CD4-positive, alpha-beta T cell (primary cell): ENCODE data around the gene JUN. TPM values are rescaled to one million over a fixed set of nuclear protein-coding genes. Genes with fewer than 3 reads are reported as not detected.
A peak's percentile ranks its signal among the peaks of the same experiment; 100 is the strongest.

Experiments
- ATAC-seq: fragments of 200-7000 bp; cut with Tn5 transposase; one replicate; pipeline ENCODE4 v1.10.0; 2022; ENCODE audit warnings: mild to moderate bottlenecking; ENCODE audit not compliant: poor library complexity
- CTCF ChIA-PET: fragments of 350-600 bp; sonication (Branson Sonifier 250); formaldehyde crosslinking; loops from one replicate; lab custom pipeline; 2021; ENCODE audit warnings: antibody characterized with exemption, inconsistent platforms; lab: Charles Lee
- POLR2A ChIA-PET: fragments of 350-600 bp; sonication (Branson Sonifier 250); formaldehyde crosslinking; loops from one replicate; lab custom pipeline; 2021; ENCODE audit warnings: antibody characterized with exemption, inconsistent platforms; lab: Charles Lee
- DNase-seq, 14 experiments: peaks; one replicate each; pipeline ENCODE4 v3.0.0-alpha.2; 2013 to 2020; ENCODE audit warnings: mixed read lengths in 2 of 14
- H3K27ac ChIP-seq, 2 donors: one replicate each; pipeline versions ENCODE4 v1.5.1 to v1.7.0; 2013; ENCODE audit warnings: low read length in 2 of 2, low read depth in 1 of 2, mild to moderate bottlenecking in 1 of 2
- H3K27me3 ChIP-seq, 2 experiments: 1 replicate in 1 of 2; 2 replicates in 1 of 2; pipeline versions ENCODE4 v1.6.1 to v1.7.0; 2013; ENCODE audit warnings: low read length in 2 of 2, control low read depth in 1 of 2, mild to moderate bottlenecking in 1 of 2, moderate library complexity in 1 of 2; ENCODE audit not compliant: insufficient read depth in 2 of 2, control insufficient read depth in 1 of 2
- H3K36me3 ChIP-seq: one replicate; pipeline ENCODE4 v1.6.1; 2013; ENCODE audit warnings: low read length, control low read depth; ENCODE audit not compliant: insufficient read depth
- H3K4me1 ChIP-seq: one replicate; pipeline ENCODE4 v1.6.1; 2013; ENCODE audit warnings: low read length, control low read depth; ENCODE audit not compliant: insufficient read depth
- H3K4me3 ChIP-seq: one replicate; pipeline ENCODE4 v1.5.1; 2013; ENCODE audit warnings: mild to moderate bottlenecking, low read length, moderate library complexity
- H3K9me3 ChIP-seq, 2 experiments: 1 replicate in 1 of 2; 2 replicates in 1 of 2; pipeline versions ENCODE4 v1.6.1 to v1.7.0; 2013; ENCODE audit warnings: low read length in 2 of 2, mild to moderate bottlenecking in 2 of 2, control low read depth in 1 of 2, moderate library complexity in 1 of 2; ENCODE audit not compliant: control insufficient read depth in 1 of 2, insufficient read depth in 1 of 2
- H3K27ac Mint-ChIP-seq: one replicate; pipeline ENCODE4 v1.8.0; 2020; ENCODE audit warnings: mixed read lengths
- H3K27me3 Mint-ChIP-seq: one replicate; pipeline ENCODE4 v1.8.0; 2021; ENCODE audit warnings: mixed read lengths
- H3K36me3 Mint-ChIP-seq: one replicate; pipeline ENCODE4 v1.8.0; 2021; ENCODE audit warnings: low read depth, mixed read lengths
- H3K4me1 Mint-ChIP-seq: one replicate; pipeline ENCODE4 v1.8.0; 2021; ENCODE audit warnings: low read depth, mixed read lengths
- H3K4me3 Mint-ChIP-seq: one replicate; pipeline ENCODE4 v1.8.0; 2020; ENCODE audit warnings: mild to moderate bottlenecking, mixed read lengths
- H3K9me3 Mint-ChIP-seq: one replicate; pipeline ENCODE4 v1.8.0; 2020; ENCODE audit warnings: mixed read lengths
- CTCF ChIP-seq: fragments of 200-600 bp; IDR thresholded peaks from one replicate; pipeline ENCODE4 v1.8.0; 2022; ENCODE audit warnings: antibody characterized with exemption, mild to moderate bottlenecking
- intact Hi-C, 2 experiments: fragments of 100-400 bp; cut with DNase I in 1 of 2; cut with micrococcal nuclease in 1 of 2; formaldehyde crosslinking; loops; one replicate each; pipeline versions ENCODE4 v1.15.1 to v1.9.0; 2023 to 2025; cut with DNase I, micrococcal nuclease
- total RNA-seq, 174 experiments: library from RNA in 2 of 174; stranded (reverse) in 2 of 174; gene quantifications; one replicate each; pipeline ENCODE4 v1.2.3 and lab custom pipeline; 2021 to 2026

Gene JUN
- total RNA-seq, 2 experiments from 2014 or later, result 585 to 588 TPM

GRCh38 chr1:58739856-58740466 lies 43.9 kb downstream of the JUN start:
- Mint-ChIP-seq H3K4me1 (no peaks in the 10 kb centered on the region), H3K27ac (no peak overlapping the region), H3K27me3 (no peaks in the 10 kb centered on the region), H3K9me3 (no peaks in the 10 kb centered on the region), H3K4me3 (no peak overlapping the region), H3K36me3 (no peaks in the 10 kb centered on the region)
- ATAC-seq, result no peak
- no peaks in the 10 kb centered on the region for H3K4me1 ChIP-seq
- peak in 4 of 14 experiments; percentile 42 to 78 (median 75) for DNase-seq
- POLR2A ChIA-PET, result no interaction called here
- H3K27ac ChIP-seq, result no peak overlapping the region
- no peak overlapping the region for H3K4me3 ChIP-seq
- H3K9me3 ChIP-seq, result no peaks in the 10 kb centered on the region
- CTCF ChIA-PET, result interaction anchor here (0.9 to 1.5 kb wide), 2 partner anchors 959 to 1020 kb away, joined by 7 to 8 read pairs; no protein-coding TSS in a partner anchor
- intact Hi-C loops, result loop anchor here (1.0 to 5.0 kb wide), 5 partner anchors 336 to 1207 kb away; no protein-coding TSS in a partner anchor
- TF ChIP-seq CTCF, result peak; percentile 94
- H3K36me3 ChIP-seq, result no peaks in the 10 kb centered on the region
- no peaks in the 10 kb centered on the region for H3K27me3 ChIP-seq

- no peak overlapping the region for H3K27ac ChIP-seq
- H3K36me3 ChIP-seq, result no peaks in the 10 kb centered on the region
- H3K4me1 ChIP-seq, result no peaks in the 10 kb centered on the region
- ChIA-PET CTCF (no interaction called here), POLR2A (no interaction called here)
- Mint-ChIP-seq H3K4me3 (no peak overlapping the region), H3K36me3 (no peaks in the 10 kb centered on the region), H3K4me1 (no peaks in the 10 kb centered on the region), H3K9me3 (no peaks in the 10 kb centered on the region), H3K27me3 (no peaks in the 10 kb centered on the region), H3K27ac (no peak overlapping the region)
- TF ChIP-seq CTCF, result no peak
- ATAC-seq (no peak), DNase-seq (peak in 2 of 14 experiments; percentile 17 to 24)
- H3K9me3 ChIP-seq, result no peaks in the 10 kb centered on the region
- intact Hi-C loops, result loop anchor here in 1 of 2 experiments (5.0 kb wide), 1 partner anchor 1208 kb away; no protein-coding TSS in a partner anchor
- no peaks in the 10 kb centered on the region for H3K27me3 ChIP-seq
- no peak overlapping the region for H3K4me3 ChIP-seq
Measured at GRCh38 chr1:58738876-58739275, 45.0 kb downstream of the JUN start.

GRCh38 chr1:58735586-58735985 lies 48.3 kb downstream of the JUN start:
- no peaks in the 10 kb centered on the region for H3K36me3 ChIP-seq
- ChIA-PET CTCF (no interaction called here), POLR2A (no interaction called here)
- no peak overlapping the region for H3K27ac Mint-ChIP-seq
- no peaks in the 10 kb centered on the region for H3K9me3 ChIP-seq
- intact Hi-C loops, result loop anchor here in 1 of 2 experiments (5.0 kb wide), 1 partner anchor 1212 kb away; no protein-coding TSS in a partner anchor
- no peak for TF ChIP-seq CTCF
- no peak overlapping the region for H3K4me3 Mint-ChIP-seq
- no peak for DNase-seq
- no peak overlapping the region for H3K27ac ChIP-seq
- H3K4me1 ChIP-seq, result no peaks in the 10 kb centered on the region
- no peak overlapping the region for H3K4me3 ChIP-seq
- no peaks in the 10 kb centered on the region for H3K36me3 Mint-ChIP-seq
- no peaks in the 10 kb centered on the region for H3K27me3 Mint-ChIP-seq
- ATAC-seq, result no peak
- no peaks in the 10 kb centered on the region for H3K9me3 Mint-ChIP-seq
- H3K4me1 Mint-ChIP-seq, result no peaks in the 10 kb centered on the region
- no peaks in the 10 kb centered on the region for H3K27me3 ChIP-seq
